ENCODE data around the gene TP53TG5.

DNA sequence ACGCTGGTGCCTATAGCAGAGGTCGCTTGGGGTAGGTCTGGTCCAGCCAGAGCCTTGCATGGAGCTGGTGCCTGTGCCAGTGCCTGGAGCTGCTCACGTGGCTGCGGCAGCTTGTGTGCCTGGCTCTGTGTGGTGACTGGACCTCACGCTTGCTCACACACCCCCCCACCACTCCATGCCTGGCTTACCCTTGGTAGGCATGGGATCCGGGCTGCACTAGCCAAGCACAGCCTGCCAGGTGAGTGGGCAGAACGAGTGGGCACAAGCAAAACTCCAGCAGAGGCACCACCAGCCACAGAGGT, 16.9 kb upstream of the TP53TG5 start:
- TF ChIP-seq, protein P1, sequence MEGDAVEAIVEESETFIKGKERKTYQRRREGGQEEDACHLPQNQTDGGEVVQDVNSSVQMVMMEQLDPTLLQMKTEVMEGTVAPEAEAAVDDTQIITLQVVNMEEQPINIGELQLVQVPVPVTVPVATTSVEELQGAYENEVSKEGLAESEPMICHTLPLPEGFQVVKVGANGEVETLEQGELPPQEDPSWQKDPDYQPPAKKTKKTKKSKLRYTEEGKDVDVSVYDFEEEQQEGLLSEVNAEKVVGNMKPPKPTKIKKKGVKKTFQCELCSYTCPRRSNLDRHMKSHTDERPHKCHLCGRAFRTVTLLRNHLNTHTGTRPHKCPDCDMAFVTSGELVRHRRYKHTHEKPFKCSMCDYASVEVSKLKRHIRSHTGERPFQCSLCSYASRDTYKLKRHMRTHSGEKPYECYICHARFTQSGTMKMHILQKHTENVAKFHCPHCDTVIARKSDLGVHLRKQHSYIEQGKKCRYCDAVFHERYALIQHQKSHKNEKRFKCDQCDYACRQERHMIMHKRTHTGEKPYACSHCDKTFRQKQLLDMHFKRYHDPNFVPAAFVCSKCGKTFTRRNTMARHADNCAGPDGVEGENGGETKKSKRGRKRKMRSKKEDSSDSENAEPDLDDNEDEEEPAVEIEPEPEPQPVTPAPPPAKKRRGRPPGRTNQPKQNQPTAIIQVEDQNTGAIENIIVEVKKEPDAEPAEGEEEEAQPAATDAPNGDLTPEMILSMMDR (IDR thresholded peaks at IDR 0.05) = no peak
- TF ChIP-seq POLR2A (IDR thresholded peaks at IDR 0.05) = no peak

All from lower leg skin (tissue), 3 donors.